Measurements from ENCODE around the gene FAM171A1. TPM values are rescaled to one million over a fixed set of nuclear protein-coding genes. Genes with fewer than 3 reads are reported as not detected.

Gene FAM171A1
- total RNA-seq, 1 donor from 2014 or later: 113 TPM

DNA sequence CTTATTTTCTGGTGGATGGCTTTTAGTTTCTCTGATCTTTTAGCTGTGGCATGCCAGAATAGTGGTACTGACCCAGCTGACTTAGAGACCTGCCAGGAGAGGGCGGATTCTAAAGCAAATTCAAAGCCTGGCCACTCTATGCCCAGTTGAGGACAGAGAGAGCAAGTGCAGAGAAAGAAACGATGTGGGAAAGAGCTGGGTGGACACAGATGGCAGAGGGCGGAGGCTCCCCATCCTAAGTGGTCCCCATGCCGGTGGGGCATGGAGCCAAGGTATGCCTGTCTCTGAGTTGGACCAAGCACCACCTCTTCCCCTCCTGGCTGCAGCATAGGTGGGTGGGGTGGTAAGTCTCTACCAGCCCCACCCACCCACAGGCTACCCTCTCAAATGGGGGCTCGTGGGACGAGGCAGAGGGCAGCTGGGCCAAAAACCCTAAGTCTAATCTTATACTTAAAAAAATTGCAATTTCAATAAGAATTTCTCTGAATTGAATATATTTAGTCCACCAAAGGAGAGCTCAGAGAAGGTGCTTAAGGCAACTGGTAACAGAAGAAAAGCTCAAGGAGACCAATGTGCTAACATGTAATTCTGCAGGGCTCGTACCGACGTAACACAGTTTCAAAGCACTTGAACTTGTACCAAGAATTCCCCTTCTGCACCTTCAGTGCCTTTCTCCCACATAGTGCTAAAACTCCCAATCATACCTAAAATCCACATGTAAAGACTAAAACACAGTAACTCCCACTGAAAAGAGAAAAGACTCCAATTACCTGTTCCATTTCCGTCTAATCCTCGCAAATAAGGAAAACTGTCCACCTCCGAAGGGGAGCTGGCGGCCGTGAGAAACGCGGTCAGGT is 116.9 kb downstream of the FAM171A1 start:
- peaks cover 28% of the 10 kb centered on the region for H3K4me1 Mint-ChIP-seq (ENCODE audit: unreplicated experiment)
- DNase-seq (ENCODE audit: low spot score): no peak
- peaks cover 20% of the 10 kb centered on the region for H3K36me3 Mint-ChIP-seq (ENCODE audit: low read depth, unreplicated experiment)
- TF ChIP-seq, protein P1, sequence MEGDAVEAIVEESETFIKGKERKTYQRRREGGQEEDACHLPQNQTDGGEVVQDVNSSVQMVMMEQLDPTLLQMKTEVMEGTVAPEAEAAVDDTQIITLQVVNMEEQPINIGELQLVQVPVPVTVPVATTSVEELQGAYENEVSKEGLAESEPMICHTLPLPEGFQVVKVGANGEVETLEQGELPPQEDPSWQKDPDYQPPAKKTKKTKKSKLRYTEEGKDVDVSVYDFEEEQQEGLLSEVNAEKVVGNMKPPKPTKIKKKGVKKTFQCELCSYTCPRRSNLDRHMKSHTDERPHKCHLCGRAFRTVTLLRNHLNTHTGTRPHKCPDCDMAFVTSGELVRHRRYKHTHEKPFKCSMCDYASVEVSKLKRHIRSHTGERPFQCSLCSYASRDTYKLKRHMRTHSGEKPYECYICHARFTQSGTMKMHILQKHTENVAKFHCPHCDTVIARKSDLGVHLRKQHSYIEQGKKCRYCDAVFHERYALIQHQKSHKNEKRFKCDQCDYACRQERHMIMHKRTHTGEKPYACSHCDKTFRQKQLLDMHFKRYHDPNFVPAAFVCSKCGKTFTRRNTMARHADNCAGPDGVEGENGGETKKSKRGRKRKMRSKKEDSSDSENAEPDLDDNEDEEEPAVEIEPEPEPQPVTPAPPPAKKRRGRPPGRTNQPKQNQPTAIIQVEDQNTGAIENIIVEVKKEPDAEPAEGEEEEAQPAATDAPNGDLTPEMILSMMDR (IDR thresholded peaks at IDR 0.05; ENCODE audit: unreplicated experiment): no peak
- no peaks in the 10 kb centered on the region for H3K9me3 Mint-ChIP-seq (ENCODE audit: unreplicated experiment)
- peaks cover 2% of the 10 kb centered on the region for H3K27me3 Mint-ChIP-seq (ENCODE audit: unreplicated experiment)
- peak overlapping the region; percentile 40 for H3K27ac Mint-ChIP-seq (ENCODE audit: unreplicated experiment)
- peak overlapping the region; percentile 68 for H3K4me3 Mint-ChIP-seq (ENCODE audit: unreplicated experiment)

DNA sequence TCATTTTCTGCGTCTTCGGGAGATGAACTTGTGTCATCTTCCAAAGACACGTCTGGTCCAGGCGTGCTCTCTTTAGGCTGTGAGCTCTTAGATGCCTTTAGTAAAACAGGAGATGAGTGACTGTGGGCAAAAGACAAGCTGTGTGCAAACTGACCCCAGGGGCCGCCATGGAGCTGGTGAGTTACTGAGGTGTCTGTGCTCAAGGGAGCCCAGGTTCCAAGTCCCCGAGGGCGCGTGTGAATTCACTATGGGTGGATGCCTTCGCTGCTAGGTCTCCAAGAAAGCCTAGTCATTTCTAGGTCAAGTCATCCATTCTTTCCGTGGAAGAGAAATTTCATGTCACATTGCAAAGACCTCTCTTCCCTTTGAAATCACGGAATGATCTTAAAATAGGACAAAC is 118.7 kb downstream of the FAM171A1 start:
- H3K4me1 Mint-ChIP-seq (ENCODE audit: unreplicated experiment): peaks cover 28% of the 10 kb centered on the region
- H3K27ac Mint-ChIP-seq (ENCODE audit: unreplicated experiment): no peak overlapping the region
- TF ChIP-seq, protein P1 (IDR thresholded peaks at IDR 0.05; ENCODE audit: unreplicated experiment): no peak
- no peak overlapping the region for H3K4me3 Mint-ChIP-seq (ENCODE audit: unreplicated experiment)
- H3K9me3 Mint-ChIP-seq (ENCODE audit: unreplicated experiment): no peaks in the 10 kb centered on the region
- no peak for DNase-seq (ENCODE audit: low spot score)
- peaks cover 20% of the 10 kb centered on the region for H3K36me3 Mint-ChIP-seq (ENCODE audit: low read depth, unreplicated experiment)
- peaks cover 4% of the 10 kb centered on the region for H3K27me3 Mint-ChIP-seq (ENCODE audit: unreplicated experiment)

DNA sequence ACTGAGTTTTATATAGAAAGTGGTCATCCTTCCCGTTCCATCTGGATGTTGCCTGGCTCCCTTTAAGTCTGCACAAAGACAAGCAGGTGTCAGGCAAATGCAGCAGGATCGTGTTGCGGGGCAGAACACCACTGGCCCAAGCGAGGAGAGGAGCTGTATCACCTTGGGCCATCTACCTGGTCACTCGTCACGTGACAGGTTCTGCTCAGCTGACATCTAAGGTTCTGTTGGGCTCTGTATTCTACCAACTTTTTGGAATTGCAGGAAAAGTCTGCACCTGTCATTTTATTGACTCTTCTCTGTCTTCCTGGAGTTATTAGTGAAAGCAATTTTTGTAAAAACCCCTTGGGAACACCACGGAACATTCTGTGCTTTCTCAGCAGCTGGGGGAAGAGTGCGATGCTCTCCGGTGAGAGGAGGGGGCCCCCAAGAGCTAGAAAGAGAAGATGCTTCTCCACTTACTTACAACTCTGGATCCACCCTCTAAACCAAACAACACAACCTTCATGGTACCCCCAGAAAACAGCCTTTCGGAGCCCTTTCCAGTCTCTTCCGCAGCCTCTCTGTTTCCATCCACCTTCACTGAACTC is 119.2 kb downstream of the FAM171A1 start:
- Mint-ChIP-seq H3K4me1 (ENCODE audit: unreplicated experiment) (peaks cover 27% of the 10 kb centered on the region), H3K4me3 (ENCODE audit: unreplicated experiment) (no peak overlapping the region), H3K36me3 (ENCODE audit: low read depth, unreplicated experiment) (peaks cover 17% of the 10 kb centered on the region), H3K9me3 (ENCODE audit: unreplicated experiment) (no peaks in the 10 kb centered on the region), H3K27ac (ENCODE audit: unreplicated experiment) (no peak overlapping the region), H3K27me3 (ENCODE audit: unreplicated experiment) (peaks cover 4% of the 10 kb centered on the region)
- TF ChIP-seq, protein P1 (IDR thresholded peaks at IDR 0.05; ENCODE audit: unreplicated experiment): no peak
- no peak for DNase-seq (ENCODE audit: low spot score)

DNA sequence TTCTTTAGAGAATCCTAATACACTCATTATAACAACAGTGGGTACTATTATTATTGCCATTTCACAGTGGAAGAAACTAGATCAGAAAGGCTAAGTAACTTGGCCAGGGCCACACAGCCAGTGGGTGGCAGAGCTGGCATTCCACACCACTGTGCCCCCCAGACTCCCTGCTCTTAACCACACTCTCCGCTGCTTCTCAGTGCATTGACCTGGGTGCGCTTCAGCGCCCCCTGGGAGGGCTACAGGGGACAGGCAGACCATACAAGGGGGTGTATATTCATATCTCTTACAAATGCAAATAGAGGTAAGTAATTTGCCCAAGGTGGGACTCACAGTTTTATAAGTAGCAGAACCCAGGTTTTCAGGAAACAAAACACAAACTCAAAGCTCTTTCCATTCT is 125.6 kb downstream of the FAM171A1 start:
- peaks cover 17% of the 10 kb centered on the region for H3K36me3 Mint-ChIP-seq (ENCODE audit: low read depth, unreplicated experiment)
- TF ChIP-seq, protein P1 (IDR thresholded peaks at IDR 0.05; ENCODE audit: unreplicated experiment): no peak
- peaks cover 18% of the 10 kb centered on the region for H3K4me1 Mint-ChIP-seq (ENCODE audit: unreplicated experiment)
- no peak overlapping the region for H3K27ac Mint-ChIP-seq (ENCODE audit: unreplicated experiment)
- H3K27me3 Mint-ChIP-seq (ENCODE audit: unreplicated experiment): peaks cover 2% of the 10 kb centered on the region
- H3K4me3 Mint-ChIP-seq (ENCODE audit: unreplicated experiment): no peak overlapping the region
- peak; percentile 51 for DNase-seq (ENCODE audit: low spot score)
- H3K9me3 Mint-ChIP-seq (ENCODE audit: unreplicated experiment): no peaks in the 10 kb centered on the region

Data from endothelial cell (in vitro differentiated cells).